Measurements from ENCODE around the gene MYH9.
A peak's percentile ranks its signal among the peaks of the same experiment; 100 is the strongest.

Gene MYH9

DNA sequence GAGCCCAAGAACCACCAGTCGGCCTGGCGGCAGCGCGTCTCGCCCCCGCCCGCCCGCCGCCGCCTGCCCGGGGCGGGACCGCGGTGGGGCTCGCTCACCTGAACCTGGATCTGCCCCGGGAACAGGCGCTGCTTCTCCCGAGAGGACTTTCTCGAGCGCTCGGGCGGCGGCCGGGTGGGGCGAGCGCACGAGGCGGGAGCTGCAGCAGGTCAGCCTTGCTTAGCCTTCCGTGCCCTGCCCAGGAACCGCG is 133 bp downstream of the MYH9 start (continued):
- TF ChIP-seq, protein P1, sequence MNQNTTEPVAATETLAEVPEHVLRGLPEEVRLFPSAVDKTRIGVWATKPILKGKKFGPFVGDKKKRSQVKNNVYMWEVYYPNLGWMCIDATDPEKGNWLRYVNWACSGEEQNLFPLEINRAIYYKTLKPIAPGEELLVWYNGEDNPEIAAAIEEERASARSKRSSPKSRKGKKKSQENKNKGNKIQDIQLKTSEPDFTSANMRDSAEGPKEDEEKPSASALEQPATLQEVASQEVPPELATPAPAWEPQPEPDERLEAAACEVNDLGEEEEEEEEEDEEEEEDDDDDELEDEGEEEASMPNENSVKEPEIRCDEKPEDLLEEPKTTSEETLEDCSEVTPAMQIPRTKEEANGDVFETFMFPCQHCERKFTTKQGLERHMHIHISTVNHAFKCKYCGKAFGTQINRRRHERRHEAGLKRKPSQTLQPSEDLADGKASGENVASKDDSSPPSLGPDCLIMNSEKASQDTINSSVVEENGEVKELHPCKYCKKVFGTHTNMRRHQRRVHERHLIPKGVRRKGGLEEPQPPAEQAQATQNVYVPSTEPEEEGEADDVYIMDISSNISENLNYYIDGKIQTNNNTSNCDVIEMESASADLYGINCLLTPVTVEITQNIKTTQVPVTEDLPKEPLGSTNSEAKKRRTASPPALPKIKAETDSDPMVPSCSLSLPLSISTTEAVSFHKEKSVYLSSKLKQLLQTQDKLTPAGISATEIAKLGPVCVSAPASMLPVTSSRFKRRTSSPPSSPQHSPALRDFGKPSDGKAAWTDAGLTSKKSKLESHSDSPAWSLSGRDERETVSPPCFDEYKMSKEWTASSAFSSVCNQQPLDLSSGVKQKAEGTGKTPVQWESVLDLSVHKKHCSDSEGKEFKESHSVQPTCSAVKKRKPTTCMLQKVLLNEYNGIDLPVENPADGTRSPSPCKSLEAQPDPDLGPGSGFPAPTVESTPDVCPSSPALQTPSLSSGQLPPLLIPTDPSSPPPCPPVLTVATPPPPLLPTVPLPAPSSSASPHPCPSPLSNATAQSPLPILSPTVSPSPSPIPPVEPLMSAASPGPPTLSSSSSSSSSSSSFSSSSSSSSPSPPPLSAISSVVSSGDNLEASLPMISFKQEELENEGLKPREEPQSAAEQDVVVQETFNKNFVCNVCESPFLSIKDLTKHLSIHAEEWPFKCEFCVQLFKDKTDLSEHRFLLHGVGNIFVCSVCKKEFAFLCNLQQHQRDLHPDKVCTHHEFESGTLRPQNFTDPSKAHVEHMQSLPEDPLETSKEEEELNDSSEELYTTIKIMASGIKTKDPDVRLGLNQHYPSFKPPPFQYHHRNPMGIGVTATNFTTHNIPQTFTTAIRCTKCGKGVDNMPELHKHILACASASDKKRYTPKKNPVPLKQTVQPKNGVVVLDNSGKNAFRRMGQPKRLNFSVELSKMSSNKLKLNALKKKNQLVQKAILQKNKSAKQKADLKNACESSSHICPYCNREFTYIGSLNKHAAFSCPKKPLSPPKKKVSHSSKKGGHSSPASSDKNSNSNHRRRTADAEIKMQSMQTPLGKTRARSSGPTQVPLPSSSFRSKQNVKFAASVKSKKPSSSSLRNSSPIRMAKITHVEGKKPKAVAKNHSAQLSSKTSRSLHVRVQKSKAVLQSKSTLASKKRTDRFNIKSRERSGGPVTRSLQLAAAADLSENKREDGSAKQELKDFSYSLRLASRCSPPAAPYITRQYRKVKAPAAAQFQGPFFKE (tag by site-specific recombination; IDR thresholded peaks at IDR 0.05; ENCODE audit: borderline replicate concordance): no peak

DNA sequence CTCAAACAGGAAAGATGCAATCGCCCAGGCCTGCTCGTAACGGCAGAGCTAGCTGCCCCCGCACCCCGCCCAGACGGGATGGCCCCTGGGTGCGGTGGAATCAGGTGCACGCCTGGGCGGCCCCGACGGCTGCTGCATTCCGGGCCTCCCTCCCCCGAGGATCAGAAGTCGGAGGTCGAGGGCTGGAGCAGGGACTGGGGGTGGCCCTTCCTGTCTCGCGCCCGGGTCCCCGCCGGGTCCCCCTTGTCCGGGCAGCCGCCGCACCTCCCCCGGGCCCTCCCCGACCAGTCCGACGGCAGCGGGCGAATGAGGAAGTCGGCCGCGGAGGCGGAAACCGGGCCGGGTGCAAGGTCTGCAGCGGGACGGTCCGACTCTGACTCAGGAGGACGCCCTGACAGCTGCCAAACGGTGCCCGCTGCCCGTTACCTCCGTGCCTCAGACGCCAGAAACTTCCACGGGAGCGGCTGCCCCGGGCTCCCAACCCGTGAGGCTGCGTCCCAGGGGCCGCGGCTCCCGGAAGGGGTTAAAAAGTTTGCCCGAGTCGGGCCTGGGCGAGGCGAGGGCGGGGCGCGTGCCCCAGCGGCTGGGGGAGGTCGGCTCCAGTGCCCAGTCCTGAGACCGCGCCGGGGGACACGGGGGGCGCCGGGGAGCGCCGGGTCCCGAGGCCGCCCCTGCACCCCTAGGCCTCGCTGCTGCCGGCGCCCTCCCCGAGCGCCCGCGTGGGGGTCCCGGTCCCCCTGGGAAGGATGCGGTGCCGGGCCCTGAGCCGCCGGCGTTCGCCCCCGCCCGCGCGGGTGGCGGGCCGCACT is 663 bp downstream of the MYH9 start:
- POLR2A ChIA-PET: interaction anchor here (0.7 to 3.3 kb wide), 37 partner anchors 10 to 95 kb away, joined by 3 to 45 read pairs (median 8); partner anchors contain the start of gene TXN2
- Histone ChIP-seq H3K9me3 (ENCODE audit: control insufficient read depth, insufficient read depth, low read depth, low read length) (no peaks in the 10 kb centered on the region), H3K4me3 (ENCODE audit: low read depth, low read length) (peak overlapping the region; percentile 94), H3K27ac (ENCODE audit: extremely low read depth, low read depth, low read length) (peak overlapping the region; percentile 95), H3K4me1 (ENCODE audit: control insufficient read depth, insufficient read depth, low read length) (peaks cover 12% of the 10 kb centered on the region; the same call in 1 of the 2 replicates), H3K36me3 (ENCODE audit: control insufficient read depth in 2 of 2, insufficient read depth in 1 of 2, low read length in 2 of 2) (peaks cover 5 to 10% of the 10 kb centered on the region in 2 experiments; a peak in 2 of 3 replicates)
- CTCF ChIA-PET: interaction anchor here (0.6 to 1.1 kb wide), 5 partner anchors 18 to 79 kb away, joined by 3 to 4 read pairs (median 3); no protein-coding TSS in a partner anchor
- TF ChIP-seq KLF8 (tag by site-specific recombination; IDR thresholded peaks at IDR 0.05): peak; percentile 80; the same call in 1 of the 2 replicates
- TF ChIP-seq ZNF24 (tag by site-specific recombination; IDR thresholded peaks at IDR 0.05): no peak
- TF ChIP-seq, protein P2, sequence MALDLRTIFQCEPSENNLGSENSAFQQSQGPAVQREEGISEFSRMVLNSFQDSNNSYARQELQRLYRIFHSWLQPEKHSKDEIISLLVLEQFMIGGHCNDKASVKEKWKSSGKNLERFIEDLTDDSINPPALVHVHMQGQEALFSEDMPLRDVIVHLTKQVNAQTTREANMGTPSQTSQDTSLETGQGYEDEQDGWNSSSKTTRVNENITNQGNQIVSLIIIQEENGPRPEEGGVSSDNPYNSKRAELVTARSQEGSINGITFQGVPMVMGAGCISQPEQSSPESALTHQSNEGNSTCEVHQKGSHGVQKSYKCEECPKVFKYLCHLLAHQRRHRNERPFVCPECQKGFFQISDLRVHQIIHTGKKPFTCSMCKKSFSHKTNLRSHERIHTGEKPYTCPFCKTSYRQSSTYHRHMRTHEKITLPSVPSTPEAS (tag by site-specific recombination; IDR thresholded peaks at IDR 0.05): no peak
- TF ChIP-seq, protein P3, sequence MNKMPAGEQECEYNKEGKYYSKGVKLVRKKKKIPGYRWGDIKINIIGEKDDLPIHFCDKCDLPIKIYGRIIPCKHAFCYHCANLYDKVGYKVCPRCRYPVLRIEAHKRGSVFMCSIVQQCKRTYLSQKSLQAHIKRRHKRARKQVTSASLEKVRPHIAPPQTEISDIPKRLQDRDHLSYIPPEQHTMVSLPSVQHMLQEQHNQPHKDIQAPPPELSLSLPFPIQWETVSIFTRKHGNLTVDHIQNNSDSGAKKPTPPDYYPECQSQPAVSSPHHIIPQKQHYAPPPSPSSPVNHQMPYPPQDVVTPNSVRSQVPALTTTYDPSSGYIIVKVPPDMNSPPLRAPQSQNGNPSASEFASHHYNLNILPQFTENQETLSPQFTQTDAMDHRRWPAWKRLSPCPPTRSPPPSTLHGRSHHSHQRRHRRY (tag by site-specific recombination; IDR thresholded peaks at IDR 0.05): no peak
- TF ChIP-seq, protein P4, sequence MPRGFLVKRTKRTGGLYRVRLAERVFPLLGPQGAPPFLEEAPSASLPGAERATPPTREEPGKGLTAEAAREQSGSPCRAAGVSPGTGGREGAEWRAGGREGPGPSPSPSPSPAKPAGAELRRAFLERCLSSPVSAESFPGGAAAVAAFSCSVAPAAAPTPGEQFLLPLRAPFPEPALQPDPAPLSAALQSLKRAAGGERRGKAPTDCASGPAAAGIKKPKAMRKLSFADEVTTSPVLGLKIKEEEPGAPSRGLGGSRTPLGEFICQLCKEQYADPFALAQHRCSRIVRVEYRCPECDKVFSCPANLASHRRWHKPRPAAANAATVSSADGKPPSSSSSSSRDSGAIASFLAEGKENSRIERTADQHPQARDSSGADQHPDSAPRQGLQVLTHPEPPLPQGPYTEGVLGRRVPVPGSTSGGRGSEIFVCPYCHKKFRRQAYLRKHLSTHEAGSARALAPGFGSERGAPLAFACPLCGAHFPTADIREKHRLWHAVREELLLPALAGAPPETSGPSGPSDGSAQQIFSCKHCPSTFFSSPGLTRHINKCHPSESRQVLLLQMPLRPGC (tag by site-specific recombination; IDR thresholded peaks at IDR 0.05): no peak
- no peak for TF ChIP-seq ZNF585B (tag by site-specific recombination; IDR thresholded peaks at IDR 0.05)
- TF ChIP-seq, protein P5, sequence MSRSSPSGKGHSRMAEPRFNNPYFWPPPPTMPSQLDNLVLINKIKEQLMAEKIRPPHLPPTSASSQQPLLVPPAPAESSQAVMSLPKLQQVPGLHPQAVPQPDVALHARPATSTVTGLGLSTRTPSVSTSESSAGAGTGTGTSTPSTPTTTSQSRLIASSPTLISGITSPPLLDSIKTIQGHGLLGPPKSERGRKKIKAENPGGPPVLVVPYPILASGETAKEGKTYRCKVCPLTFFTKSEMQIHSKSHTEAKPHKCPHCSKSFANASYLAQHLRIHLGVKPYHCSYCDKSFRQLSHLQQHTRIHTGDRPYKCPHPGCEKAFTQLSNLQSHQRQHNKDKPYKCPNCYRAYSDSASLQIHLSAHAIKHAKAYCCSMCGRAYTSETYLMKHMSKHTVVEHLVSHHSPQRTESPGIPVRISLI (tag by site-specific recombination; IDR thresholded peaks at IDR 0.05): no peak
- no peak for TF ChIP-seq ZNF658 (tag by site-specific recombination; IDR thresholded peaks at IDR 0.05)
- peak; percentile 65; the same call in 1 of the 2 replicates for TF ChIP-seq ZNF10 (tag by site-specific recombination; IDR thresholded peaks at IDR 0.05)
- TF ChIP-seq KLF1 (tag by site-specific recombination; IDR thresholded peaks at IDR 0.05): peak; percentile 87
- TF ChIP-seq ZBTB1 (tag by site-specific recombination; IDR thresholded peaks at IDR 0.05): 0 out of 2 replicates have a peak, but pooled peaks have one; percentile 14
- peak; percentile 70 for TF ChIP-seq ZXDB (tag by site-specific recombination; IDR thresholded peaks at IDR 0.05)
- TF ChIP-seq, protein P6, sequence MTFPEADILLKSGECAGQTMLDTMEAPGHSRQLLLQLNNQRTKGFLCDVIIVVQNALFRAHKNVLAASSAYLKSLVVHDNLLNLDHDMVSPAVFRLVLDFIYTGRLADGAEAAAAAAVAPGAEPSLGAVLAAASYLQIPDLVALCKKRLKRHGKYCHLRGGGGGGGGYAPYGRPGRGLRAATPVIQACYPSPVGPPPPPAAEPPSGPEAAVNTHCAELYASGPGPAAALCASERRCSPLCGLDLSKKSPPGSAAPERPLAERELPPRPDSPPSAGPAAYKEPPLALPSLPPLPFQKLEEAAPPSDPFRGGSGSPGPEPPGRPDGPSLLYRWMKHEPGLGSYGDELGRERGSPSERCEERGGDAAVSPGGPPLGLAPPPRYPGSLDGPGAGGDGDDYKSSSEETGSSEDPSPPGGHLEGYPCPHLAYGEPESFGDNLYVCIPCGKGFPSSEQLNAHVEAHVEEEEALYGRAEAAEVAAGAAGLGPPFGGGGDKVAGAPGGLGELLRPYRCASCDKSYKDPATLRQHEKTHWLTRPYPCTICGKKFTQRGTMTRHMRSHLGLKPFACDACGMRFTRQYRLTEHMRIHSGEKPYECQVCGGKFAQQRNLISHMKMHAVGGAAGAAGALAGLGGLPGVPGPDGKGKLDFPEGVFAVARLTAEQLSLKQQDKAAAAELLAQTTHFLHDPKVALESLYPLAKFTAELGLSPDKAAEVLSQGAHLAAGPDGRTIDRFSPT (tag by site-specific recombination; IDR thresholded peaks at IDR 0.05): peak; percentile 48; the same call in 1 of the 2 replicates
- TF ChIP-seq, protein P7, sequence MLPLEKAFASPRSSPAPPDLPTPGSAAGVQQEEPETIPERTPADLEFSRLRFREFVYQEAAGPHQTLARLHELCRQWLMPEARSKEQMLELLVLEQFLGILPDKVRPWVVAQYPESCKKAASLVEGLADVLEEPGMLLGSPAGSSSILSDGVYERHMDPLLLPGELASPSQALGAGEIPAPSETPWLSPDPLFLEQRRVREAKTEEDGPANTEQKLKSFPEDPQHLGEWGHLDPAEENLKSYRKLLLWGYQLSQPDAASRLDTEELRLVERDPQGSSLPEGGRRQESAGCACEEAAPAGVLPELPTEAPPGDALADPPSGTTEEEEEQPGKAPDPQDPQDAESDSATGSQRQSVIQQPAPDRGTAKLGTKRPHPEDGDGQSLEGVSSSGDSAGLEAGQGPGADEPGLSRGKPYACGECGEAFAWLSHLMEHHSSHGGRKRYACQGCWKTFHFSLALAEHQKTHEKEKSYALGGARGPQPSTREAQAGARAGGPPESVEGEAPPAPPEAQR (tag by site-specific recombination; IDR thresholded peaks at IDR 0.05): no peak
- TF ChIP-seq, protein P8, sequence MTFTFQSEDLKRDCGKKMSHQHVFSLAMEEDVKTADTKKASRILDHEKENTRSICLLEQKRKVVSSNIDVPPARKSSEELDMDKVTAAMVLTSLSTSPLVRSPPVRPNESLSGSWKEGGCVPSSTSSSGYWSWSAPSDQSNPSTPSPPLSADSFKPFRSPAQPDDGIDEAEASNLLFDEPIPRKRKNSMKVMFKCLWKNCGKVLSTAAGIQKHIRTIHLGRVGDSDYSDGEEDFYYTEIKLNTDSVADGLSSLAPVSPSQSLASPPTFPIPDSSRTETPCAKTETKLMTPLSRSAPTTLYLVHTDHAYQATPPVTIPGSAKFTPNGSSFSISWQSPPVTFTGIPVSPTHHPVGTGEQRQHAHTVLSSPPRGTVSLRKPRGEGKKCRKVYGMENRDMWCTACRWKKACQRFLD (tag by site-specific recombination; IDR thresholded peaks at IDR 0.05): no peak
- TF ChIP-seq ZNF274 (IDR thresholded peaks at IDR 0.05; ENCODE audit: low read length): no peak
- TF ChIP-seq ZNF274 (tag by site-specific recombination; IDR thresholded peaks at IDR 0.05; ENCODE audit: borderline replicate concordance): no peak

Measured in HEK293 (cell line).